A673 (cell line): Measurements from ENCODE around the gene CD37. TPM values are rescaled to one million over a fixed set of nuclear protein-coding genes. Genes with fewer than 3 reads are reported as not detected.

Experiments used
- BruUV-seq: library from RNA; stranded (reverse); fragments of 400-500 nt; replicated peaks from 2 replicates; lab custom pipeline; 2021; lab: Mats Ljungman, UMichigan
- CTCF ChIA-PET: fragments of 300-600 bp; sonication (Branson Sonifier 250); formaldehyde crosslinking; loops from one replicate; lab custom pipeline; 2022; ENCODE audit warnings: antibody characterized with exemption; lab: Charles Lee
- POLR2A ChIA-PET: fragments of 300-600 bp; sonication (Branson Sonifier 250); formaldehyde crosslinking; loops from one replicate; lab custom pipeline; 2022; ENCODE audit warnings: antibody characterized with exemption; ENCODE audit not compliant: low non-redundant PET; lab: Charles Lee
- DNase-seq: peaks from one replicate; pipeline ENCODE4 v3.0.0-alpha.2; 2015; ENCODE audit warnings: low spot score
- H3K27ac ChIP-seq: fragments of 200-600 bp; sonication (generic); 2 replicates; pipeline ENCODE4 v1.5.1; 2016; ENCODE audit warnings: mixed run types, low read depth, mild to moderate bottlenecking, mixed read lengths, antibody characterized with exemption, low read length; ENCODE audit not compliant: poor library complexity, severe bottlenecking
- H3K27me3 ChIP-seq: fragments of 200-600 bp; sonication (generic); replicated peaks from 2 replicates; pipeline ENCODE4 v1.6.1; 2017; ENCODE audit warnings: mixed run types, low read depth, mild to moderate bottlenecking, mixed read lengths, antibody characterized with exemption, low read length; ENCODE audit not compliant: insufficient read depth, poor library complexity
- H3K36me3 ChIP-seq: fragments of 200-600 bp; sonication (generic); 2 replicates; pipeline ENCODE4 v1.6.1; 2016; ENCODE audit warnings: mixed run types, mild to moderate bottlenecking, mixed read lengths, antibody characterized with exemption, low read length; ENCODE audit not compliant: insufficient read depth, poor library complexity, severe bottlenecking
- H3K4me1 ChIP-seq: fragments of 200-600 bp; sonication (generic); 2 replicates; pipeline ENCODE4 v1.6.1; 2017; ENCODE audit warnings: mixed run types, mild to moderate bottlenecking, mixed read lengths, antibody characterized with exemption, low read length; ENCODE audit not compliant: insufficient read depth, poor library complexity, severe bottlenecking
- H3K4me3 ChIP-seq: fragments of 200-600 bp; sonication (generic); 2 replicates; pipeline ENCODE4 v1.5.1; 2016; ENCODE audit warnings: low read depth, mixed run types, mild to moderate bottlenecking, mixed read lengths, low read length; ENCODE audit not compliant: poor library complexity, severe bottlenecking
- H3K9me3 ChIP-seq: fragments of 200-600 bp; sonication (generic); 2 replicates; pipeline ENCODE4 v1.6.1; 2016; ENCODE audit warnings: mixed run types, low read depth, mild to moderate bottlenecking, mixed read lengths, antibody characterized with exemption, low read length; ENCODE audit not compliant: poor library complexity, severe bottlenecking
- CTCF ChIP-seq: fragments of 300-800, 200-600 bp; sonication (generic); conservative IDR thresholded peaks from 2 replicates; pipeline ENCODE4 v1.5.1; 2017; ENCODE audit warnings: low read depth, mild to moderate bottlenecking, antibody characterized with exemption, low read length, moderate library complexity, mixed read lengths
- EZH2 ChIP-seq: fragments of 200-600 bp; sonication (generic); IDR thresholded peaks from 2 replicates; pipeline ENCODE4 v1.6.1; 2017; ENCODE audit warnings: borderline replicate concordance, low read depth, mild to moderate bottlenecking, mixed read lengths, antibody characterized with exemption, low read length; ENCODE audit not compliant: poor library complexity, severe bottlenecking
- intact Hi-C: fragments of 100-400 bp; cut with micrococcal nuclease; formaldehyde crosslinking; loops from one replicate; pipeline ENCODE4 v1.10.0; 2022; ENCODE audit not compliant: unreplicated experiment
- total RNA-seq: library from RNA; stranded (reverse); gene quantifications from 2 replicates; pipeline ENCODE4 v1.2.3, GENCODE V29; 2021

CD37 gene
- total RNA-seq, 1 experiment from 2014 or later: not detected

- Histone ChIP-seq H3K4me1 (peaks cover 6% of the 10 kb centered on the region), H3K36me3 (peaks cover 22% of the 10 kb centered on the region), H3K4me3 (peak within 1 kb of the TSS; percentile 84), H3K27ac (peak within 1 kb of the TSS; percentile 98), H3K9me3 (no peaks in the 10 kb centered on the region), H3K27me3 (no peaks in the 10 kb centered on the region)
- TF ChIP-seq EZH2: no peak
- TF ChIP-seq CTCF: no peak
- DNase-seq: peak; percentile 85
- ChIA-PET POLR2A (interaction anchor here (0.5 to 1.2 kb wide), 3 partner anchors 23 to 274 kb away, joined by 4 to 11 read pairs (median 8); no protein-coding TSS in a partner anchor), CTCF (interaction anchor here (0.6 to 1.1 kb wide), 2 partner anchors 13 to 80 kb away, joined by 3 read pairs; no protein-coding TSS in a partner anchor)
- intact Hi-C loops: no loop called here
- TSS peak; percentile 39 for BruUV-seq
Observed at GRCh38 chr19:49362048-49362928, 27.1 kb downstream of the CD37 start, which contains the start of gene TEAD2. Gene TEAD2 (minus strand): TSS chr19:49362416. CDS start chr19:49360075, 2,341 bp downstream.

GRCh38 chr19:49362929-49363267, 27.7 kb downstream of the CD37 start:
- ChIA-PET POLR2A (no interaction called here), CTCF (interaction anchor here (0.6 to 1.1 kb wide), 2 partner anchors 14 to 80 kb away, joined by 3 read pairs; no protein-coding TSS in a partner anchor)
- H3K4me1 ChIP-seq: peaks cover 5% of the 10 kb centered on the region
- H3K9me3 ChIP-seq: no peaks in the 10 kb centered on the region
- no peak for TF ChIP-seq CTCF
- no peak for TF ChIP-seq EZH2
- H3K4me3 ChIP-seq: peak overlapping the region; percentile 84
- H3K36me3 ChIP-seq: peaks cover 22% of the 10 kb centered on the region
- H3K27me3 ChIP-seq: no peaks in the 10 kb centered on the region
- TSS peak; percentile 81 for BruUV-seq
- H3K27ac ChIP-seq: peak overlapping the region; percentile 98
- DNase-seq: no peak
- intact Hi-C loops: no loop called here

GRCh38 chr19:49363268-49364082, 28.3 kb downstream of the CD37 start, which contains the start of gene DKKL1:
Gene DKKL1 (plus strand): TSS chr19:49363877. CDS start chr19:49363999, 122 bp downstream.
- intact Hi-C loops: no loop called here

More at GRCh38 chr19:49363268-49364082, 28.3 kb downstream of the CD37 start, which contains the start of gene DKKL1:
- H3K4me3 ChIP-seq: peak within 1 kb of the TSS; percentile 84
- ChIA-PET POLR2A (no interaction called here), CTCF (interaction anchor here (0.6 to 1.1 kb wide), 2 partner anchors 15 to 79 kb away, joined by 3 read pairs; no protein-coding TSS in a partner anchor)
- no peaks in the 10 kb centered on the region for H3K27me3 ChIP-seq
- H3K27ac ChIP-seq: peak within 1 kb of the TSS; percentile 98
- TF ChIP-seq CTCF (peak; percentile 35), EZH2 (no peak)
- H3K9me3 ChIP-seq: peaks cover under 1% of the 10 kb centered on the region
- H3K36me3 ChIP-seq: peaks cover 16% of the 10 kb centered on the region
- DNase-seq: peak; percentile 98
- no TSS peak for BruUV-seq
- peaks cover 5% of the 10 kb centered on the region for H3K4me1 ChIP-seq
